A172 (cell line): ENCODE results near the gene RPP38. TPM values are rescaled to one million over a fixed set of nuclear protein-coding genes. Genes with fewer than 3 reads are reported as not detected.

ENCODE experiments used
- DNase-seq: peaks from one replicate; pipeline ENCODE4 v3.0.0-alpha.2; 2015; ENCODE audit warnings: low spot score
- total RNA-seq: library from RNA; depleted of rRNA; stranded (reverse); fragments of >200 nt; shearing (Covaris generic); gene quantifications from 2 replicates; pipeline ENCODE4 v1.2.3, GENCODE V29; 2014; rRNA removed

The RPP38 gene
- total RNA-seq, 1 experiment from 2014 or later = 21.0 TPM

- DNase-seq = no peak
Observed at GRCh38 chr10:15152556-15152955, 55.4 kb downstream of the RPP38 start.

Other genes with a start within 250 kb of the RPP38 start
- gene SUV39H2, start 218.5 kb upstream of the RPP38 start, total RNA-seq = 50.5 and 64.3 TPM in 2 replicates
- 13.3 and 14.4 TPM in 2 replicates for gene DCLRE1C, start 143.3 kb upstream of the RPP38 start, total RNA-seq
- 0.48 TPM in 1 of 2 replicates, not detected in the other for gene MEIG1, start 138.0 kb upstream of the RPP38 start, total RNA-seq
- not detected in 2 replicates for gene OLAH, start 53.4 kb upstream of the RPP38 start, total RNA-seq
- 3.7 and 9.3 TPM in 2 replicates for gene ACBD7, start 8.6 kb upstream of the RPP38 start, total RNA-seq
- gene NMT2, start 71.3 kb downstream of the RPP38 start, total RNA-seq = 102 and 105 TPM in 2 replicates